AG20443 (cell line): ENCODE data around the gene SLC5A2.
"Not testable (repeated sequence)": the region's sequence is repeated elsewhere in the genome, so short reads cannot be mapped to it uniquely, and the experiment has no call there.

Source experiments
- DNase-seq: peaks from one replicate; pipeline ENCODE4 v3.0.0; 2012; ENCODE audit warnings: low spot score, mixed read lengths

SLC5A2 gene

DNA sequence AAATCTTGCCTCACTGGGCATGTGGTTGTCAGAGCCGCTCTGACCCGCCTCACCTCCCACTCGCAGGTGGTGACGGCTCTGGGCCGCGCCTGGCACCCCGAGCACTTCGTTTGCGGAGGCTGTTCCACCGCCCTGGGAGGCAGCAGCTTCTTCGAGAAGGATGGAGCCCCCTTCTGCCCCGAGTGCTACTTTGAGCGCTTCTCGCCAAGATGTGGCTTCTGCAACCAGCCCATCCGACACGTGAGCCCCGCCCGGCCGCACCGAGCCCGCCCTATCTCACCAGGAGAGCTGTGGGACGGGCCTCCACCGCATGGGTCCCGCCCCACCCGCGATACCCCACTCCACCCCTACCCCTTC is 7.0 kb upstream of the SLC5A2 start:
- DNase-seq: no peak

DNA sequence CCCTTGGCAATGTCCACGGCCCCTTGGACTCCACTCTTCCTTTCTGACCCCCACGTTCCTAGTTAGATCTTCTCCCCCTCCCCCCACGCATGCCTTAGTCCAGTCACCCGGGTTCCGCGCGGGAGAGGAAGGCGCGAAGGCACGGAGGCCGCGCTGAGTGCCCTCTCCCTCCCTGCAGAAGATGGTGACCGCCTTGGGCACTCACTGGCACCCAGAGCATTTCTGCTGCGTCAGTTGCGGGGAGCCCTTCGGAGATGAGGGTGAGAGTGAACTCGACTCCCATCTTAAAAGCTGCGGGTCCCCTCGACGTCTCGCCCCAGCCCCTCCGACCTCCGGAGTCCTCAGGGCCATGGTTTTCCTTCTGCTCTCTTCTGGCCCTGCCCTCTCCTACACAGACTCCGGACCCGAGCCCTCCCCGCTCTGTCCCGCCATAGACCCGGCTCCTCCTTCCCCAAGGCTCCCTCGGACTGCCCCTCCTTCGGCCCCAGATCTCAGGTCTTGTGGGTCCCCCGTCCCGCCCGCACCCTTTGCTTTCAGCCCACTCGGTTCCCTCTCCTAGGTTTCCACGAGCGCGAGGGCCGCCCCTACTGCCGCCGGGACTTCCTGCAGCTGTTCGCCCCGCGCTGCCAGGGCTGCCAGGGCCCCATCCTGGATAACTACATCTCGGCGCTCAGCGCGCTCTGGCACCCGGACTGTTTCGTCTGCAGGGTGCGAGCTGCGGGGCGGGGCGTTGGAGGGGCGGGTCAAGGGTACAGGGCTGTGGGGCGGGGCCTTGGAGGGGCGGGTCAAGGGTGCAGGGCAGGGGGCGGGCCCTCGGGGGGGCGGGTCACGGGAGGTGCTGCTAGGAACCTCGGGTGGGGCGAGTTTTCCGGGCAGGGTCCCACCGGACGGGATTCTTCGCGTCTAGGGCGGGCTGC is 6.4 kb upstream of the SLC5A2 start:
- DNase-seq: no peak

DNA sequence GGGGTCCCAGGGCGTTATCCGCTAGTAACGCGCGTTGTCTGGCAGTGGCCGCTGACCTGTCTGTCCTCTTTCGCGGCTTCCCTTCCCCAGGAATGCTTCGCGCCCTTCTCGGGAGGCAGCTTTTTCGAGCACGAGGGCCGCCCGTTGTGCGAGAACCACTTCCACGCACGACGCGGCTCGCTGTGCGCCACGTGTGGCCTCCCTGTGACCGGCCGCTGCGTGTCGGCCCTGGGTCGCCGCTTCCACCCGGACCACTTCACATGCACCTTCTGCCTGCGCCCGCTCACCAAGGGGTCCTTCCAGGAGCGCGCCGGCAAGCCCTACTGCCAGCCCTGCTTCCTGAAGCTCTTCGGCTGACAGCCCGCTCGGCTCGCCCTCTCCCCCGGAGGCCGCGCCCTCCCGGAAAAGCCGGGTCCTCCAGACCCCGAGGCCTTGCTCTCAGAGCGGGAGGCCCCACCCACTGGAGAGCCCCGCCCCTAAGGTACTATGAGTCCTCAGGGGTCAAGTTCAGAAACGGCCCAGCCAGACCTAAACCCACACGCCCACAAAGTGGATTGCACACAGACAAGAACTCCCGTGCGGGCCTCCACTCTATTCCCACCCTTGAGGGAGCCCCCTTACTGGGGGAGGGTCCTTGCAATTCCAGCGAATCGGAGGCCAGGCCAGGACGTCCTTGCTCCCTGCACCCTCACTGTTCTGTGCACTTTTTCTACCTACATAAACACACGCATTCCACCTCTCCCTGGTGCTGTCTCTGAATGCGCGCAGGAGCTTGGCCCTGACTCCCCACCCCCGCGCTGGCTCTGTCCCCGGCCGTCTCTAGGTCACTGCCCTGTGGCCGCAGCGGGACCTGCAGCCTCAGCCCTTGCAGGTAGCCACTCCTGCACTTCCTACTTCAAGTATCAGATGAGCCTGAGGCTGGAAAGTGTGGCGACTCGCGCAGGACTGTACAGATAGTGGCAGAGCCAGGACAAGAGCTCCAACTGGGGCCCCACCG is 5.4 kb upstream of the SLC5A2 start:
- DNase-seq: no peak

DNA sequence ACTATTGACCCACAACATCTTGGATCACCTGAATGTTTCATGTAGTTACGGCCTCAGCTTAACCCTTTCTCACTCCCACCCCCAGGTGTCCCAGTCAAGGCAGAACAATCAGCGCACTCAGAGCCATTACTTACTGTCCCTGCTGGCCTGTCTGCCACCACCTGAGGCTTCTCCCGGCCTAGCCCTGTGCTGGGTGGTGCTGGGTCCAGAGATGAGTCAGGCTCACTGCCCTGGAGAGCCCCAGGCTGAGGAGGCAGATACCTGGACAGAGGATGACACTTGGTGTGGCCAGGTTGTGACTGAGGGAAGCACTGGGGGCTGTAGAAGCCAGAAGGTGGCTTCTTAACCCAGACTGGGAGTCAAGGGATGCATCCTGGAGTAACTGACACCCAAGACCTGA is 4.0 kb upstream of the SLC5A2 start:
- no peak for DNase-seq

- DNase-seq: no peak
Observed at GRCh38 chr16:31479751-31480150, 3.2 kb upstream of the SLC5A2 start.

DNA sequence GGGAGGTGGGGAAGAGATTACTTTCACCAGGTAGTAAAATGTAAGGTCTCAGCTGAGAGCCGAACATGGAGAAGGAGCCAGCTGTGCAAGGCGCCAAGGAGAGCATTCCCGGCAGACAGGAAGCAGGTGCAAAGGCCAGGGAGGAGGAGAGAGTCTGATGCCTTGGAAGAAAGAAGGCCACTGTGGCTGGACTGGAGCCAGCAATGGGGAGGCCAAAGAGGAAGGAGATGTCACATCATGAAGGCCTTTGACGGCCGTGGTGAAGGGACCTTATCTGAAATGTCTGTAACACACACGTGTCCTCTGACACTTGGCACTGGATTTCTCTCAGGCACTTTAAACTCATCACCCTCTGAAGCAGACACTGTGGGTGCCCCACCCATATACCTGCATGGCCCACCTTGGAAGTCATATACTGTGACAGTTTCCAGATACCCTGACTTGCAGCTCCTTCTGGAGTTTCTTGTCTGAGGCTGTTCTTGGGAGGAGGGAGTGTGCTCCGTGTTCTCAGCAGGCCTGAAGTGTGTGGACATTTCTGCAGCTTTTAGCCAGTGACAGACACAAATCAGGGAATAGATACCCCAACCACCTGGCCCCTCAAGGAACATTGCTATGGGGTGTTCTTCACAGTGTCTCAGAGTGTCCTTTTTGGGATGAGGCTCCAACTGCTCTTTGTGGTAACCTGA is 1.9 kb upstream of the SLC5A2 start:
- DNase-seq: no peak

DNA sequence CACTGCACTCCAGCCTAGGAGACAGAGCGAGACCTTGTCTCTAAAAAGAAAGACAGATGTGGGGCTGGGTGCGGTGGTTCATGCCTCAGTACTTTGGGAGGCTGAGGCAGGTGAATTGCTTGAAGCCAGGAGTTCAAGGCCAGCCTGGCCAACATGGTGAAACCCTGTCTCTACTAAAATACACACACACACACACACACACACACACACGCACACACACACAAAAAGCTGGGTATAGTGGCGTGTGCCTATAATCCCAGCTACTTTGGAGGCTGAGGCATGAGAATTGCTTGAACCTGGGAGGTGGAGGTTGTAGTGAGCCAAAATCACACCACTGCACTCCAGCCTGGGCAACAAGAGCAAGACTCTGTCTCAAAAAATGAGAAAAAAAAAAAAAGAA is 1.1 kb downstream of the SLC5A2 start:
- not testable (repeated sequence) for DNase-seq

DNA sequence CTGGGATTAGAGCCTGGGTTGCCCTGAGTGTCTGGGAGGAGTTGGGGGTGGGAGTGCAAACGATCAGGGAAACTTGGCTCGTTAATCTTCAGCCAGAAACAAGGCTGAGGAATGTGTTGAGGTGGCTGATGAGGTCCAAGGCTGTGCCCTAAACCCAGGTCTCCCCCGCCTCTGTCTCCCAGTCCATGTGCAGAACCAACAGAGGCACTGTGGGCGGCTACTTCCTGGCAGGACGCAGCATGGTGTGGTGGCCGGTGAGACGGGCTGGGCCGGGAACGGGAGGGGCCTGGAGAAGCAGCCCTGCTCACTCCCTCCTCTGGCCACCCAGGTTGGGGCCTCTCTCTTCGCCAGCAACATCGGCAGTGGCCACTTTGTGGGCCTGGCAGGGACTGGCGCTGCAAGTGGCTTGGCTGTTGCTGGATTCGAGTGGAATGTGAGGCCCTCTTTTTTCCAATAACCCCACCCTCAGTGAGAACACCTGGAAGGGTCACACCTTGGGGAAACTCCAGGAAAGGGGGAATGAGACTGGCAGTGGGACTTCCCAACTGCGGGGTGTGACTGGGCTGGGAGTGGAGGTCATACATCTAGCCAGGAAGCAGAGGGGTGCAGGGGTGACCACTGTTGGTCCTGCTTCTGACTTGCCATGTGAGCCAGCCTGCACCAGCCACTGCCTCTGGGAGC is 1.7 kb downstream of the SLC5A2 start:
- DNase-seq: no peak

GRCh38 chr16:31485571-31485970 is 2.6 kb downstream of the SLC5A2 start:
- DNase-seq: no peak

GRCh38 chr16:31486045-31486444 is 3.1 kb downstream of the SLC5A2 start:
- no peak for DNase-seq

DNA sequence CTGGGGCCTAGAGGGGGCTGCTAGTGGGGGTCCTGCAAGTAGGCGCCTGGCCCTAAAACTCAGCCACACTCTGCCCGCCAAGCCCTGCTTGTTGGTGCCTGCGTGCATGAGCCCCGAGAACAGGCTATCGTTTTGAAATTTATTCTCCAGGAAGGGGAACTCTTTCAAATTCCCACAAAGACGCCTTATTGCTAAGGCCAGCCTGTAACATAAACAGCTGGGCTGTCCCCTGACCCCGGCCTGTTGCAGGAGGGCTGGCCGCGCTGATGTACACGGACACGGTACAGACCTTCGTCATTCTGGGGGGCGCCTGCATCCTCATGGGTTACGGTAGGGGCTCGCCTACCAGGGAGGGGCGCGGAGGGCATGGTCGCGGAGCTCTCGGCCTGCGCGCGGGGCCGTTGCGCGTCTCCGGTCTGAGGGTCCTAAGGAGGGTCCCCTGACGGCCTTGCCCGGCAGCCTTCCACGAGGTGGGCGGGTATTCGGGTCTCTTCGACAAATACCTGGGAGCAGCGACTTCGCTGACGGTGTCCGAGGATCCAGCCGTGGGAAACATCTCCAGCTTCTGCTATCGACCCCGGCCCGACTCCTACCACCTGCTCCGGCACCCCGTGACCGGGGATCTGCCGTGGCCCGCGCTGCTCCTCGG is 4.3 kb downstream of the SLC5A2 start:
- DNase-seq: no peak

DNA sequence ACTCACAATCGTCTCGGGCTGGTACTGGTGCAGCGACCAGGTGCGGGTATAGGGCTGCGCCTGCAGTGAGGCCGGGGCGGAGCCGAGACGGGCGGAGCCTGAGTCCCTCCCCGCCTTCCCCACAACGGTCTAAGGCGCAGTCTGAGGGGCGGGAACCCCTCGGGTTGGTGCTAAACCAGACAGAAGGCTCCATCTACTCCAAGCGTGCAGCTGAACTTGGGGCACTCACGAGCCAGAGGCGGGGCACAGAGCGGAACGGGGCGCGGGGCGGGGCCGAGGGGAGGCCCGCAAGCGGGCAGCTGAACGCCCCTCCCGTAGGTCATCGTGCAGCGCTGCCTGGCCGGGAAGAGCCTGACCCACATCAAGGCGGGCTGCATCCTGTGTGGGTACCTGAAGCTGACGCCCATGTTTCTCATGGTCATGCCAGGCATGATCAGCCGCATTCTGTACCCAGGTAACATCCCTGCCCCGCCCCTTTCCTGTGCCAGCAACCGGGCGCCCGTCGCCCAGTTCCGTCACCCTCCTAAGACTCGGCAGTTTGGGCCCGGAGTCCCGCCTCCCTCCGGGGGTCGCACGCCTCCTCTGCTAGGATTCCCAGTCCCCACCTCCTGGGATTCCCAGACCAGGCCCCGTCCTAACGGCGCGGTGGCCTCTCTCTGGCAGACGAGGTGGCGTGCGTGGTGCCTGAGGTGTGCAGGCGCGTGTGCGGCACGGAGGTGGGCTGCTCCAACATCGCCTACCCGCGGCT is 5.0 kb downstream of the SLC5A2 start:
- DNase-seq: peak; percentile 73

DNA sequence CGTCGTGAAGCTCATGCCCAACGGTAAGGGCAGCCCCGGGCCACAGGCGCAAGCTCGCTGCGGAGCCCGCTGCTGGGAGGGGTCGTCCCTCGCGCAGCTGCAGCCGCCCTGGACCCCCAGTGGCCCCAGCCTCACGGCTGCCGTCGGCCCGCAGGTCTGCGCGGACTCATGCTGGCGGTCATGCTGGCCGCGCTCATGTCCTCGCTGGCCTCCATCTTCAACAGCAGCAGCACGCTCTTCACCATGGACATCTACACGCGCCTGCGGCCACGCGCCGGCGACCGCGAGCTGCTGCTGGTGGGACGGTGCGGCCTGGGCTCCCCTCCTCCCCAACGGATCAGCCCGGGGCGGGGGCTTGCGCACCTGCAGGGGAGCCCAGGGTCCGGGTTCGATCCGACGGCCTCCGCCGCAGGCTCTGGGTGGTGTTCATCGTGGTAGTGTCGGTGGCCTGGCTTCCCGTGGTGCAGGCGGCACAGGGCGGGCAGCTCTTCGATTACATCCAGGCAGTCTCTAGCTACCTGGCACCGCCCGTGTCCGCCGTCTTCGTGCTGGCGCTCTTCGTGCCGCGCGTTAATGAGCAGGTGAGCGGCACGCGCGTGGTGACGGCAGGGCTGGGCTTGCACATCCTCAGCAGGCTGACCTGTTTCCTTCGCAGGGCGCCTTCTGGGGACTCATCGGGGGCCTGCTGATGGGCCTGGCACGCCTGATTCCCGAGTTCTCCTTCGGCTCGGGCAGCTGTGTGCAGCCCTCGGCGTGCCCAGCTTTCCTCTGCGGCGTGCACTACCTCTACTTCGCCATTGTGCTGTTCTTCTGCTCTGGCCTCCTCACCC is 5.8 kb downstream of the SLC5A2 start:
- no peak for DNase-seq

- no peak for DNase-seq
Observed at GRCh38 chr16:31489298-31489564, 6.3 kb downstream of the SLC5A2 start.

- no peak for DNase-seq
Observed at GRCh38 chr16:31489616-31490584, 7.0 kb downstream of the SLC5A2 start.

DNA sequence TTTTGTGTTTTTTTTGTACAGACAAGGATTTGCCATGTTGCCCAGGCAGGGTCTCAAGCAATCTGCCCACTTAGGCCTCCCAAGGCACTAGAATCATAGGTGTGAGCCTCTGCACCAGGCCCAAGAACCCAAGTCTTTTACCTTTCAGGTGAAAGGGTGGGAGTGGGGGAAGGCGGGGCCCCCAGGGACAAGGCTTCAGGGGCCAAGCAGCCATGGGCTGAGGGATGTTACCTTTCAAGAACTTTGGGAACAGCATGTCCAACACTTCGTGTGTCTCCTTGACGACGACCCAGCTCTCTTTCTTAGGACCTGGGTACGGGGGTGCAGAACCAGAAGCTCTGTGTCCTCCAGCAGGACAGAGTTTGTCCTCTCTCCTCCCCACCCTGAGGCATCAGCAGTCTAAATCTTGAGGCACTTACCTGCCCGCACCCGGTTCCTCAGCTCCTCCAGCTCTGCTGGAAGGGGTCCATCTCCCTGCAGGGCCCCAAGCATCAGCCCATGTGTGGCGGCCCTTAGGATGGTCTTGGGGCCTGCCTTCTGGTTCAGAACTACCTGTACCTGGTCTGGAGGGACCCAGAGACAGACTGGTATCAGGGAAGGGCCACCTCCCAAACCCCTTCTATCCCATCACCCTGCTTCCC is 9.0 kb downstream of the SLC5A2 start:
- DNase-seq: no peak

DNA sequence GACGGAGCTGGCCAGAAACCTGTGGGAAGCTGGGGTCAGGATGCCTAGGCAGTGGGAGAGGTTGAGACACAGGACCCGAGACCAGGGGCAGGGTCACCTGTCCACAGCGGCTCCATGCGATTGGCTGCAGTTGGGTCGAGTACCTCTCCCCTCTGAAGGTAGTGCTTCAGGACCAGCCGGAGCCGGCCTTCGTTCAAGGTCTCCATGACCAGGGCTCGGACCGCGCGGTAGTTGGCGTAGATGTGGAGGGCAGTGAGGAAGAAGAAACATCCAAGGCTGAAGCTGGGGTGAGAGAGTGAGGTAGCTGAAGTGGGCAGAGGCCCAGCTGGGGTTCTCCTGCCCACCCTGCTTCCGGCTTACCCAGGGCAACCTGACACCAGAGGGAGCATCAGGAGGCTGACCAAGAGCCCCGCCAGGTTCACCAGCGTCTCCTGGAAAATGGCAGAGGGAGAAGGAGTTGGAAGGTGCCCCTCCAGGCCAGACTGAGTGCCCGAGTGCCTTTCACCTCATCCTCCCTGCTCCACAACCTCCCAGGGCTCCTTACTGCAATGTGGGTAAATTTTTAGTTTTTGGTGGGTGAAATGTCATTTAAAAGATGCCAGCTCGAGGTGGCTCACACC is 10.7 kb downstream of the SLC5A2 start:
- no peak for DNase-seq

GRCh38 chr16:31496670-31497069 is 13.7 kb downstream of the SLC5A2 start:
- DNase-seq: no peak
